NCI-H187 treated with DMSO at 0.1 percent for 48 hours (cell line): ENCODE measurements around the gene RRP9.

Source experiments
- DNase-seq: peaks from one replicate; lab custom pipeline; 2025; lab: John Stamatoyannopoulos, UW

RRP9 gene

GRCh38 chr3:51955893-51956770 lies 14.4 kb upstream of the RRP9 start:
- DNase-seq: no peak

- DNase-seq: no peak
These were observed 13.6 kb upstream of the RRP9 start, which contains the start of gene GPR62 for GRCh38 chr3:51955175-51955892. TSS of gene GPR62 (plus strand) at chr3:51955381. CDS start at chr3:51955653, 272 bp downstream.

- DNase-seq: no peak
These were observed 13.0 kb upstream of the RRP9 start for GRCh38 chr3:51954713-51955112.

- DNase-seq: no peak
These were observed 12.4 kb upstream of the RRP9 start for GRCh38 chr3:51954105-51954504.

- no peak for DNase-seq
These were observed 11.7 kb upstream of the RRP9 start for GRCh38 chr3:51953445-51953844.

GRCh38 chr3:51950899-51951298 lies 9.2 kb upstream of the RRP9 start:
- no peak for DNase-seq

GRCh38 chr3:51949121-51949520 lies 7.4 kb upstream of the RRP9 start:
- no peak for DNase-seq

- DNase-seq: no peak
These were observed 6.4 kb upstream of the RRP9 start for GRCh38 chr3:51948016-51948580.

GRCh38 chr3:51947215-51947900 lies 5.7 kb upstream of the RRP9 start:
- no peak for DNase-seq

- DNase-seq: no peak
These were observed 5.1 kb upstream of the RRP9 start for GRCh38 chr3:51946796-51947195.

GRCh38 chr3:51945926-51946705 lies 4.4 kb upstream of the RRP9 start:
- DNase-seq: no peak

- DNase-seq: no peak
These were observed 3.5 kb upstream of the RRP9 start for GRCh38 chr3:51945031-51945840.

- no peak for DNase-seq
These were observed 2.8 kb upstream of the RRP9 start for GRCh38 chr3:51944451-51945021.

- DNase-seq: no peak
These were observed 2.0 kb upstream of the RRP9 start for GRCh38 chr3:51943451-51944391.

- DNase-seq: no peak
These were observed 1.1 kb upstream of the RRP9 start for GRCh38 chr3:51942603-51943450.

GRCh38 chr3:51941463-51941797 lies 274 bp downstream of the RRP9 start:
- no peak for DNase-seq

GRCh38 chr3:51940648-51941462 lies 849 bp downstream of the RRP9 start:
- DNase-seq: no peak
